ENCODE measurements around the gene TMEM125. TPM values are rescaled to one million over a fixed set of nuclear protein-coding genes. Genes with fewer than 3 reads are reported as not detected.

The TMEM125 gene
- total RNA-seq, 1 donor from 2014 or later, result 0.73 TPM

- Histone ChIP-seq H3K9me3 (ENCODE audit: low read depth) (no peaks in the 10 kb centered on the region), H3K36me3 (no peaks in the 10 kb centered on the region), H3K27ac (no peak overlapping the region), H3F3A (ENCODE audit: low read depth) (no peaks in the 10 kb centered on the region), H2AFZ (replicated peaks) (peak overlapping the region; percentile 68), H3K27me3 (no peaks in the 10 kb centered on the region), H3K9ac (no peak overlapping the region), H3K4me3 (no peak overlapping the region), H3K4me1 (peaks cover 19% of the 10 kb centered on the region), H3K79me2 (ENCODE audit: low read depth) (no peaks in the 10 kb centered on the region), H4K20me1 (ENCODE audit: low read depth) (no peaks in the 10 kb centered on the region), H3K4me2 (no peak overlapping the region)
- Mint-ChIP-seq H3K4me1 (peaks cover 19% of the 10 kb centered on the region), H3K4me3 (peak overlapping the region; percentile 40), H3K9me3 (no peaks in the 10 kb centered on the region), H3K27me3 (ENCODE audit: insufficient read depth, low read depth) (peaks cover 7% of the 10 kb centered on the region), H3K36me3 (no peaks in the 10 kb centered on the region), H3K27ac (peak overlapping the region; percentile 17)
- no peak for DNase-seq (ENCODE audit: low spot score)
- no peak for TF ChIP-seq EZH2phosphoT487 (IDR thresholded peaks at IDR 0.05)
- no peak for TF ChIP-seq CTCF (IDR thresholded peaks at IDR 0.05)
- TF ChIP-seq EZH2 (IDR thresholded peaks at IDR 0.05), result no peak
These were observed 34.5 kb downstream of the TMEM125 start for GRCh38 chr1:43304314-43304681.

GRCh38 chr1:43304771-43305300 lies 35.1 kb downstream of the TMEM125 start:
- Mint-ChIP-seq H3K36me3 (no peaks in the 10 kb centered on the region), H3K4me3 (no peak overlapping the region), H3K27me3 (ENCODE audit: insufficient read depth, low read depth) (peaks cover 7% of the 10 kb centered on the region), H3K4me1 (peaks cover 19% of the 10 kb centered on the region), H3K9me3 (no peaks in the 10 kb centered on the region), H3K27ac (no peak overlapping the region)
- DNase-seq (ENCODE audit: low spot score), result no peak
- Histone ChIP-seq H3K4me2 (no peak overlapping the region), H3K36me3 (no peaks in the 10 kb centered on the region), H3K9me3 (ENCODE audit: low read depth) (no peaks in the 10 kb centered on the region), H3F3A (ENCODE audit: low read depth) (no peaks in the 10 kb centered on the region), H3K27ac (no peak overlapping the region), H3K27me3 (no peaks in the 10 kb centered on the region), H2AFZ (replicated peaks) (no peak overlapping the region), H3K79me2 (ENCODE audit: low read depth) (no peaks in the 10 kb centered on the region), H3K4me1 (peaks cover 14% of the 10 kb centered on the region), H3K9ac (no peak overlapping the region), H4K20me1 (ENCODE audit: low read depth) (no peaks in the 10 kb centered on the region), H3K4me3 (no peak overlapping the region)
- TF ChIP-seq EZH2phosphoT487 (IDR thresholded peaks at IDR 0.05) (no peak), CTCF (IDR thresholded peaks at IDR 0.05) (no peak), EZH2 (IDR thresholded peaks at IDR 0.05) (no peak)

DNA sequence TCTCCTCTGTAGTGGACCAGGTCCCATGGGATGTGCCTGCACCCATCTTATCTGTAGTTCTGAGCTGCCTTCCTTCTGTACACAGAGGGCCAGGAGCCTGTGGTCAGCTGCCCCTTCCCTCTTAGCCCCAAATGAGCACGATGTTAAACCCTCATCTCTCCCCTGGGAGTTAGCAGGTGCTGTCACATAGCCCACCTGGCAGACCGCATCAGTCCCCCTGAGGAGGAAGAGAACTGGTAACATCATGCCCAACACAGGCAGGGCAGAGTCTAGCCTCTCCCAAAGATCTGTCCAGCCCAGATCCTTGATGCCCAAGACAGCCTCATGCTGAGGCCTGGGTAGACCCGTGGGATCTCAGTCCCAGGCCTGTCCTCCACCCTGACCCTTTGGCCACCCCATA lies 35.7 kb downstream of the TMEM125 start:
- Histone ChIP-seq H3K4me1 (peaks cover 8% of the 10 kb centered on the region), H3K4me3 (no peak overlapping the region), H3K36me3 (no peaks in the 10 kb centered on the region), H3K9me3 (ENCODE audit: low read depth) (no peaks in the 10 kb centered on the region), H3F3A (ENCODE audit: low read depth) (no peaks in the 10 kb centered on the region), H2AFZ (replicated peaks) (no peak overlapping the region), H3K79me2 (ENCODE audit: low read depth) (no peaks in the 10 kb centered on the region), H3K4me2 (no peak overlapping the region), H3K27me3 (no peaks in the 10 kb centered on the region), H4K20me1 (ENCODE audit: low read depth) (no peaks in the 10 kb centered on the region), H3K27ac (no peak overlapping the region), H3K9ac (no peak overlapping the region)
- DNase-seq (ENCODE audit: low spot score), result no peak
- H3K27ac Mint-ChIP-seq, result no peak overlapping the region
- H3K27me3 Mint-ChIP-seq (ENCODE audit: insufficient read depth, low read depth), result peaks cover 7% of the 10 kb centered on the region
- TF ChIP-seq CTCF (IDR thresholded peaks at IDR 0.05), result no peak
- no peak for TF ChIP-seq EZH2phosphoT487 (IDR thresholded peaks at IDR 0.05)
- TF ChIP-seq EZH2 (IDR thresholded peaks at IDR 0.05), result no peak
- H3K4me1 Mint-ChIP-seq, result peaks cover 19% of the 10 kb centered on the region
- no peaks in the 10 kb centered on the region for H3K9me3 Mint-ChIP-seq
- no peak overlapping the region for H3K4me3 Mint-ChIP-seq
- no peaks in the 10 kb centered on the region for H3K36me3 Mint-ChIP-seq
